ENCODE results near the gene SYNM.

Gene SYNM

DNA sequence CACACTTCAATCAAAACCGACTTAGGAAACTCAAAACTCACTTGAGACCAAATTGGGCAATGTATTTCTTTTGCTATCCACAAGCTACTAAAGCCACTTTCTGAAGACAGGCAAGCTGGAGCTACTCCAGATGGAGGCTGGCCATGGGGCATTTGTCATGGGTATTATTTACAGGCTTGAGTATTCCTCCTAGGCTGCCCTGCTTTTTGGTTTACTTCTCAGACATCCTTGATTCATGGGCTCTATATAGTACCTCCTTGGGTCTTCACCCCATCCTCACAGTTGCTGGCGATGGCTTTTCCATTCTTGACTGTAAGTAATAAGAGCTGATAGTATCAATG is 18.6 kb upstream of the SYNM start:
- DNase-seq: no peak

DNA sequence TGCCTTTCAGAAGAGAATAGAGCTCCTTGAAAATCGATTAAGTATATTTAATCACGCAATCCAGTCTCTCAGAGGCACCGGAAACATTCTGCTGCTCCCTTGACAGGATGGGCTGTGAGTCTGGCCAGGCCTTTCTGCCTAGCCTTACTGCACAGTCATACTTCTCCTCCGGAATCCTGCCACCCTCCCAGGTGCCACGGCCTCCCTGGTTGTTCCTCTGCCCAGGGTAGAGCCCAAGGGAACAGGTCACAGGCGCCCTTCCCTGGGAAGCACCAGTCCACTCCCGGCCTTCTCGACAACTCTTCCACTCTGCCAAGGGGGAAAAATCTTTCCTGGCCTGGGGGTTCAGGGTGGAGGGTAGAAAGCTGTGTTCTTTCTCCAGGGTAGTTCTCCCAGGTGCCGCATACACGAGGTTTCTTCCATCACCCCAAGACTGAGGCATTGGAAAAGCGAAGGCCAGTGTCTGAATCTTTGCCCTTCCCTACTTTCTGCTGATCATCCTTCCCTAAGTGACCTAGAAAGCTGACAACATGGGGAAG is 17.4 kb upstream of the SYNM start:
- DNase-seq: no peak

DNA sequence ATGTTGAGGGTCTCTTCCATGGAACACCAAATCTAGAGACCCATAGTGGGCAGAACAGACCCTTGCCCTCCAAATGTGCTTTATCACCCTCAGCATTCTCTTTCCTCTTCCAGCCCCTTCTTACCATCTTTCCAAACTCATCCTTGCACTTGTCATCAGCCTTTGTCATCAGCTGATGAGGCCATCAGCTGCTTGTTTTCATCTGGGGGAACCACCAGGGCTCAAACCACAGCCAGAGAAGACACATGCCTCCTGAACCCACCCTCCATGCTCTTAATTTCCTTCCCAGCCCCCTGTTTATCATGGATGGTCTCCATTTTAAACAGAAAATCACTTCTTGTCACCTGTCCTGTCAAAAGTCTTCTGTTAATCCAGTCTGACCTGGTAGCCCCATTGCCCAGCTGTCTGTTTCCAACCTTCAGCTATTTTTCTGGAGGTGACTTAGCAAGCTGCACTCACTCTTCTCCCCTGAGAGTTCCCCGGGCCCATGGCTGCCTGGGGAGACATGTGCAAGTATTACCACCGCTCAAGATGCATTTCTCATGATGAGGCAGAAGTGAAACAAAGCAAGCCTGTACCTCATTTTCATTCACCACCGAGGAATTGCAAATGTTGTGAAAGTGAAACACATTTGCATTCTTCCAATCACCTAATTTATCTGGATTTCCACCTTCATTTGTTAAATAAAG is 14.7 kb upstream of the SYNM start:
- no peak for DNase-seq

DNA sequence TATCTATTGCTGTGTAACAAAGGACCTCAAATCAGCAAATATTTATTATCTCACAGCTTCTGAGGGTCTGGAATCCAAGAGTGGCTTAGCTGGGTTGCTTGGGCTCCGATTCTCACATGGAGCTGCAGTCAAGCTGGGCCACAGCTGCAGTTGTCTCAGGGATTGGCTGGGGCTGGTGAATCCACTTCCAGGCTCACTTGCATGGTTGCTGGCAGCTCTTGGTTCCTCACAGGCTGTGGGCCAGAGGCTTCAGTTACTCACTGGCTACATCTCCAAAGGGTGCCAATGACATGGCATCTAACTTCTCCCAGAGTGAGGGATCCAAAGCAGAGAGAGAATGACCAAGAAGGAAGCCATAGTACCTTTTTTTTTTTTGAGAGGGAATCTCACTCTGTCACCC is 13.9 kb upstream of the SYNM start:
- DNase-seq: no peak

DNA sequence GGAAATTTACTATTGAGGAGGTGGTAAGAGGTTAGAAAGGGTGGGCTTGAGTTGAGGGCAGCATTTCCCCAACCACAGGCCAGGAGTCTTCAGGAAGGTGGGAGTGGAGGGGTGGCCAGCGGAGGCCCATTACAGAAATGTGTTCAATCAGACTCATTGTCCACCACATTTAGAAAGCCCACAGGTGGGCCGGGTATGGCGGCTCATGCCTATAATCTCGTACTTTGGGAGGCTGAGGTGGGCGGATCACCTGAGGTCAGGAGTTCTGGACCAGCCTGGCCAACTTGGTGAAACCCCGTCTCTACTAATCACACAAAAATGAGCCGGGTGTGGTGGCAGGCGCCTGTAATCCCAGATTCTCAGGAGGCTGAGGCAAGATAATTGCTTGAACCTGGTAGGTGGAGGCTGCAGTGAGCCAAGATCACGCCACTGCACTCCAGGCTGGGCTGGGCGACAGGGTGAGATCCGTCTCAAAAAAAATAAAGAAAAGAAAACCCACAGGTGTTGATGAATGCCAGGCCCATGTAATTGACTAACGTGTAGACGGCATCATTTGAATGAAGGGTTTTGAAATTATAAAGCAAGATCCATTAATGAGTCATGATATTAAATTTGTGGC is 12.2 kb upstream of the SYNM start:
- no peak for DNase-seq

DNA sequence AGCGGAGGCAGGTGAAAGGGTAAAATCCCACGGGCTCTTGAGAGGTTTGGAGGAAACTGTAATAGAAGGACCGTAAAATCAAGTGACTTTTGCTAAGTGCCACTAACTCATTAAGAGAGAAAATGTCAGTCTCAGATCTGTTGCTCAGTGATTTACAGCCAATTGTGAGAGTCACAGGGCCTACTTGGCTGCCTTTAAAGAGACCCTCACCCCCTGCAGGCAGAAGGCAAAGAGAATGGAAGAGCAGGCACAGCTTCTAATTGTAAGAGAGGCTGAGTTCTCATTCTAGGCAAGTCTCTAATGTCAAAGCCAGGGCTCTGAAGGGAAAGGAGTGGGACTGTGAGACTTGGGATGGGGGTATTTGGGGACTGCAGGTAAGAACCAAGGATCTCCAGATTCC is 9.3 kb upstream of the SYNM start:
- DNase-seq: no peak

DNA sequence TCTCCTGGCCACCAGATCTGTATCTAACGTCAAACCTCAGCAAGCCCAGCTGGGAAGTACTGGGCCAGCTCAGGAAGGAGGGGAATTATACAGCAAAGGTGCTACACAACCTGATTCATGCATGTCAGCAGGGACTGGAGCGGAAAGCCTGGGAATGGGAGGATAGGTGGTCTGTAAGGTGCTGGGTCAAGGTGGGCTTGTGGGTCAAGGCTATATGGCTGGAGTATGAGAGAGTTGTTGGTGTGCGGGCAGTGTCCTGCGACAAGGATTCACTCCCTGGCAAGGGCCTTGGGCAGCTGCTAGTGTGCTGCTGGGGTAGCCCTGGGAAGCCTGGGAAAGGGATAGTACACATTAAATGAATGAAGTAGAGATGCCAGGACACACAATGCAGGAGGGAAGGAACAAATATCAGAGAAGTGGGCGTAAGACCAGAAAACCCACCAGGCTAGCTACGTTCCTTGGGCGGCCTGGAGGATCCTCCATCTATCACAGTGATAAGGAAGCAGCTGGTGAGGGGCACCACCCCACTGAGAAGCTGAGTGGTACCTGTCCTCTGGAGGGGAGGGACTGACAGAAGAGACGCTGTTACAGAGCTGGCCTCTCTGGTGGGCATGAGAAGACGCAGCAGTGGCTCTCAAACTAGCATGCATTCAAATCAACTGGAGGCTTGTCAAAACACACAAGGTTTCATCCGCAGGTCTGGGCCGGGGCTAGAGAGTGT is 8.5 kb upstream of the SYNM start:
- DNase-seq: no peak

DNA sequence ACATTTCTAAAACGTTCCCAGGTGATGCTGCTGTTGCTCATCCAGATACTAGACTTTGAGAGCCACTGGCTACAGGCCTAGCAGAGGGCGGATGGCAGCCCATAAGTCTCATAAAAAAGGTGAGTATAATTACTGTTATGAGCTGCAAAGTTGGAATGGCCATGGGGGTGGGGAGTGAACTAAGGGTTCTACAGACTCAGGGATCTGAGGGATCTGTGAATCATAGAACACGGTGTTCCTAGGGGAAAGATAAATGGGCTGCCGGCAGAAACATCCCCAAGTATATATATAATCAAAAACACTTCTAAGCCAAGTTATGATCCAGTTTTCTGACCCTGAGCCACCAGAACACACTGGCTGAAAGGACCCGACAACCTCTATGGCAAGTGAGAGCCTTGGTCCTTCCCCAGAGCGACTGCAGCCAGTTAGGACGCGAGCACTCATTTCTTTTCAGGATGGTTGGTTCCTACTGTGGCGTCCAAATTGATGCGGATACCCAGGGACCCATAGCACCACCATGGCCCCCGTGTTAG is 7.9 kb upstream of the SYNM start:
- no peak for DNase-seq

DNA sequence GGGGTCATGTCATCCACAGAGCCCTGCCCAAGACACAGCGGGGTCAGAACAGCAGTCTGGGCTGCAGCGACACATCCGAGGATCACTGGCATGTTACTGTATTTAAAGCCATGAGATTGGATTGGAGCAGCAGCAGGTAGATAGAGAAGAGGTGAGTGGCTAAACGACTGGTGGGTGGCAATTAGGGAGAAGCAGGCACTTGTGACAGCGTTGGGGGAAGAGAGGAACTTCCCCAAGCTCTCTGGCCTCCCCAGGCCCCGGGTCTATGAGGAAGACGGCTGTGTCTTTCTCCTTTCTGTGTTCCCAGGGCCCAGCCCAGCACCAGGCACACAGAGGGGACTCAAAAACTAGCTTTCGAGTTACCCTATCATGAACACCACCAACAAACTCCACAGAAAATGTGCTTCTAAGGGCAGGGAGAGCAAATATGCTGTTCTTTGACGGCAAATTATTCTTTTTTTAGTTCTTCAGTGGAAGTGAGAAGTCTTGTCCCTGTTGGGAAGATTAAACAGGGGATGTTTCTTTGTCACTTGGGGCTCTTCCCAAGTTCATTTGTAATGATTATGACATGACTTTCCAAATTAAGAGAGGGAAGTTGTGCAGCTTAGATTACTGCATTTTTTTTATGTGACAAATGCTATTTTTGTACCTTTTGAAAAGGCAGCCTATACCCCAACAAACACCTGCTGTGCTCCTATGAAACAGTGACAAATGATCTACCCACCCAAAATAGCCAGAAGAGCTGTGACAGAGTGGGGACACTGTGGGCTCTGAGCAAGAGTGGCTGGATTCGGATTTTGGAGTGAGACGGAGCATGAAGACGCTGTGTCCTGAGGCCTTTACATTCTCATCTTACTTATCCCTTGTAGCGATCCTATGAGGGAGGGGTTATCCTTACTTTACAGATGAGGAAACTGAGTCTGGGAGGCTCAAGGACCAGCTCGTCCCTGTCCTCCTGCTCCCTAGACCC is 7.2 kb upstream of the SYNM start:
- DNase-seq: no peak

DNA sequence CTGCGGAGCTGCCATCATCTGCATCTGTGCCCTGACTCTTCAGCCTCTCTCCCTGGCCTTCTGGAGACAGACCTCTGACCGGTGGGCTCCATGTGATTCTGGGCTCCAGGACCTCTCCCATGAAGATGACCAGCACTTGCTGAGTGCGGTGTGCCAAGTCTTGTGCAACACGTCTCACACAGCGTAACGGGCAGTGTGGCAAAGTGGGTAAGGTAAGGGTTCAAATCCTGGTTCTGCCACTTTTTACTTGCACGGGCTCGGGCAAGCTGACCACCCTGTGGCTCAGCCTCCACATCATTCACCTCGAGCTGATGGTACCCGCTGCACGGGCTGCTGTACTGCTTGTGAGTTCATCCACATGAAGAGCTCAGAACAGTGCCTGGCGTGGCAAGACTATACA is 6.5 kb upstream of the SYNM start:
- no peak for DNase-seq

DNA sequence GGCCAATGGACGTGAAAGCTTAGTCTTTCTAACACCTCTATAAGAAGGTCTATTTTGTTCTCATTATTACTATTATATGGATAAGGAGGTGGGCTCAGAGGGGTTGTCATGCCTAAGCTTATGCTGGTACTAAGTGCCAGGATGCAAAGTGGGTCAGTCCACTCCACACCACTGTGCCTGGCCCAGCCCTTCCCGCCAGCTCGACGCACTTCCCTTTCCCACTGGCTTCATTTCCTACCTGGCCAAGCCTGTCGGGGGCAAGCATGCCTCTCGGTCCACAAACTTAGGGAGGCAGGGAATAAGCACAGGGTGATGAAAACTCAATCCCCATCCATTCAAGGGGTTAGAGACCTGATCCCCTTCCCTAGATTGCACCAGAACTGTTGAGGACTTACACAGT is 5.9 kb upstream of the SYNM start:
- no peak for DNase-seq

DNA sequence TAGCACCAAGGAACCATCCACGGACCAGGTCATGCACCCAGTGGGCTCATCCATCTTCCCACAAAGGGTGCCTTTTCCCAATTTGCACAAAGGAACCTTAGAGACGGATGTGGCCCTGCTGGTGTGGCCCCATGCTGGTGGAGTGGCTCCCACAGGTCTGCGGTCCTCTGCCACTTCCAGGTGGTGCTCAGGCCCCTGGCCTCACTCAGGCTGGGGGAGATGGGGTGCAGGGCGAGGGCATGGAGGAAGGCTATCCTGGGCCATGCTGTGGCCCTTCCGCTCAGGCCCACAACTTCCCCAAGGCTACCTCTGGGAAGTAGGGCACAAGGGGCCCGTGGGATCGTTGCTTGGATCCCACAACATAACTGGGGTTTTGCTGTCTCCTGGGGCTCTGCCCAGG is 5.2 kb upstream of the SYNM start:
- DNase-seq: no peak

DNA sequence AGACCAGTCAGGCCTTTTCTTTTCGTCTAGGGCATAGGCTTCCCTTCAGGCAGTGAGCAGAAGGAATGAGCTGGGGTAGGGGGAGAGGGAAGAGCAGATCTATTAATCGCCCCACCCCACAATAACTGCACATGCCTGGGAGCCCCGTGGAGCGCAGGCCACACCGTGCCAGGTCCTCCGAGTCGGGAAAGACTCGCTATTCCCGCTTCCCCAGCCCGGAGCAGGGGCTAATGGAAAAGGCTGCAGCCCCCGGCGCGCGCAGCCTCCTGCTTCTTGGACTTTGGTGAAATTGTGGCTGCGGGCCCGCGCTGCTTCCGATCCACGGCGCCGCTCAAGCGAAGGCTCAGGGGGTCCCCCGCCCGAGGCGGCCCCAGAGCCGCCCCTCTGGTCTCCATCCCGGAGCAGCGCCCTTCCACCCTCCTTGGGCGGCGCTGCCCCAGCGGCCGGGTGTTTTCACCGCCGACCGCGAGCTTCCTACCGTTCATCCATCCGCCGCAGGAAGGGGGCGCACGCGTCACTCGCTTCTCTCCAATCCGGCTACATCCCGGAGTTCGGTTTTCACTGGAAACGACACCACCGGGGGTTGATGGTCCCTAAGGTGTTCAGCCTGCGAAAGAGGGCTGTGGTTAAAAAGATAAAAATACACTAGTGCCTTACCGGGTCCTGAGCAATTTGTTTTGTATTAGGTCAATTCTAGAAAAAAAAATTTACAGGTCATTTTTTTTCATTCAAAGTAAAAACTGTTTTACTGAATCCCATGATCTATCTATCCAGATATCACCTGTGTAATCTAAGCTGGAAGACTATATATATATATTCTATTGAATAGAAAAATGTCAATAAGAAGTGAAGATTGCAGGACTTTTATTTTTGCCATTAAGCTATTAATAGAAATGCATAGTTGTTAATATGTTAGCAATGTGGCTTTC is 4.4 kb upstream of the SYNM start:
- DNase-seq: peak; percentile 90

DNA sequence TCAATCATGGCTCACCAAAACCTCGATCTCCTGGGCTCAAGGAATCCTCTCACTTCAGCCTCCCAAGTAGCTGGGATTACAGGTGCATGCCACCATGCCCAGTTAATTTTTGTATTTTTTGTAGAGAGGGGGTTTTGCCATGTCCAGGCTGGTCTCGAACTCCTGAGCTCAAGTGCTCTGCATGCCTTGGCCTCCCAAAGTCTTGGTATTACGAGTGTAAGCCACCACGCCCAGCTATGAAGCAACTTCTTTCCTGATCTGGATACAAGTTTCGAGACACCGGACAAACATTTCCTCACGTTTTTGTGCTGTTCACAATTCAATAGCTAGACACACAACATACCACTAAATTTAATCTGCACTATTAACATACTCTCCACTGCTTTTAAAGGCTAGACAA is 3.4 kb upstream of the SYNM start:
- no peak for DNase-seq

DNA sequence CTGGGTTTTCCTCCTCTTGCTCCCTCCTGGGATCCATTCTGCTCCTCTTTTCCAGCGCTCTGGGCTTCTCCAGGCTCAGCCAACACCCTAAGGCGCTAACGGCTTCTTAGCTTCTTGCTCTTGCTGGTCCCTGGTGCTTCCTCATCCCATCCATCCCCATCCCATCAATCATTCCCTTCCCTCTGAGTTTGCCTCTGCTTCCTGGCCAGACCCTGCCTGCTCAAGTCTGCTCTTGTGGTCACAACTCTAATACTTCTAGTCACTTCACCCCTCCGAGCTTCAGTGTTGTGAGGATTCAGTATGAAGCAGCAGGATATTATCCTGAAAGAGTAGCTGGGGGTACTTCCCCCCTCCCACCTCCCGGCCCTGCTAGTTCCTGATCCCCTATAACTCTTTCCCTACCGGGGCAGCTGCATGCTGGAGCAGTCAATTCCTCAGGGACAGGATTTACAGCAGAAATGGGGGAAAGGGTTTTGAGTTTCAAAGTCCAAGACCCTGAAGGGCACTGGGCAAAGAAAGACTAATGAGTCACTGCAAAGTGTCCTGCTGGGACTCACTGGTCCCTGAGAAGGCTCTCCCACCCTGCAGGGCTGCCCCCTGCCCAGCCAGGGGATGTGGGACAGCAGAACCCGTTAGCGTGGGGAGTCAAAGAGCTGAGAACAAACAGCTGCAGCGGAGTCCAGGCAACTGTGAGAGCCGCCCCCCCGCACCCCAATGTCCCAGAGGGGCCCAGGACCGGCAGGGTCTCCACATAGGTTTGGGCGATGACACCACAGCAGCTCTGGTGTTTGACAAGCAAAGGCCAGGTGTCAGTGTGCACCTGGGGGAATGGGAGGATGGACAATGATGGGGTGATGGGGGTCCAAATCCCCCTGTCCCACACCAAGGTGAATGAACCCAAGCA is 2.3 kb upstream of the SYNM start:
- peak; percentile 61 for DNase-seq

DNA sequence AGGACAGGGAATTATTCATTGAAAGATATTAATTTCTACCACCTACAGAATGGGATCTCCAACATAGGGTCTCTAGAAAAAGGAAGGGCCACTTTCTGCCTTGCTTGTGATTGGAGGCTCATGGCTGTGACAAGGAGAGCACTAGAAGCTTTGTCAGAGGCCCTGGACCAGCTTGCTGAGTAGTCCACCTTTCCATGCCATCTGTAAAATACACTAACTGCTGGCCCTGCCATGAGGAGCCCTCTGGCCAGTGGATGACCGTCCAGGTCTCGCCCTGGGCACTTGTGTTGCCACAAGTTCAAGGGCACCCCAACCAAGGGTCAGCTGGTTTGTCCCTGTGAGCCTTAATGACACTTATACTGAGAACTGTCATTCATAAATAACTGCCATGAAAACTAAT is 1.6 kb upstream of the SYNM start:
- no peak for DNase-seq

DNA sequence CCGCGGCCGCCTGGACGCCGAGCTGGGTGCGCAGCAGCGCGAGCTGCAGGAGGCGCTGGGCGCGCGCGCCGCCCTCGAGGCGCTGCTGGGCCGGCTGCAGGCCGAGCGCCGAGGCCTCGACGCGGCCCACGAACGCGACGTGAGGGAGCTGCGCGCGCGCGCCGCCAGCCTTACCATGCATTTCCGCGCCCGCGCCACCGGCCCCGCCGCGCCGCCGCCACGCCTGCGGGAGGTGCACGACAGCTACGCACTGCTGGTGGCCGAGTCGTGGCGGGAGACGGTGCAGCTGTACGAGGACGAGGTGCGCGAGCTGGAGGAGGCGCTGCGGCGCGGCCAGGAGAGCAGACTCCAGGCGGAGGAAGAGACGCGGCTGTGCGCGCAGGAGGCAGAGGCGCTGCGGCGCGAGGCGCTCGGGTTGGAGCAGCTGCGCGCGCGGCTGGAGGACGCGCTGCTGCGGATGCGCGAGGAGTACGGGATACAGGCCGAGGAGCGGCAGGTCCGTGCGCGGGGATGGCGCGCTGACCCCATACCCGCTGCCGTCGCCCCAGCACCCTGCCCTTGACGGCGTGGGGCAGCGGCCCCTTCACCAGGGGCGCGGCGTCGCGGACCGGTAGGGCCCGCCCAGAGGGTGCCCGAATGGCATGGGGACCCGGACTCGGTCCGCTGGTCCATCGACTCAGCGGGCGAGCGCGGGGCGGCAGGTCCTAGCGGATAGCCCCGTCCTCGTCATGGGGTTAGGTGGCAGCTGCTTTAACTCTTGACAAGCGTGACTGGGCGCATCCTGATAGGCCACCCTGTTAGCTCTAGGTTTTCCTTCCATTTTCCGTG is 848 bp downstream of the SYNM start:
- DNase-seq: peak; percentile 78

DNA sequence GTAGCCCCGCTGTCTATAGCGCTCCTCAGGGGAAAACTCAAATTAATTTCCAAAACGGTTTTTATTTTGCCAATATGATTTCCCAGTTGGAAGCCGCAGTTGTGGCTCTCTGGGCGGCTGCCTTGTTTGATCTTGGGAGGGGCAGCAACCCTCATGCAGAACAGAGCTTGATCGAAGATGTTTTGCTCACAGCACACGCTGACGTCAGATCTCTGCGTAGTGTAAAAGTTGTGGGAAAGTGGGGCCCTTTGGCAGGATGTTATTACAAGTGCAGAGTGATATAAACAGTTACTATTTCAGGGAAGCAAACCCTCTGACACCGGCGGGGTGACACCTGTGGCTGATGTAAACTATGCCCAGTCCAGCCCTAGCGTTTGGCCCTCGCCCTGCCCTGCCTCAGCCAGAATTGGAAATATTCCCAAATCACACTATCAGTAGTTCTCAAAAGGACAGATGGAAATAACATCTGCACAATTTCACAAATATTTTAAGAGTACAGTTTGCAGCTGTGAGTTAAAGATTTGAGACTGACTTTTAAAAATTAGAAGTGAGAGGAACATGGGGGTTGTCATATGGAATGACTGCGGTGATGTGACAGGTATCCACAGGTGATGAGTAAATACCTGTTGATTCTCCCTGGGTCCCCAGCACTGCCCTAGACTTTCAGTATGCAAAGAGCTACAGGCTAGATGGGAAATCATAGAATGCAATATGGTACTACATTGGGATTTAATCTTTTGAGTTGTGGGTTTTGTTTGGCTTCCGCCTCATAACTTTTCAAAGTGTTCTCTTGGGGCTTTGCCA is 1.7 kb downstream of the SYNM start:
- DNase-seq: no peak

DNA sequence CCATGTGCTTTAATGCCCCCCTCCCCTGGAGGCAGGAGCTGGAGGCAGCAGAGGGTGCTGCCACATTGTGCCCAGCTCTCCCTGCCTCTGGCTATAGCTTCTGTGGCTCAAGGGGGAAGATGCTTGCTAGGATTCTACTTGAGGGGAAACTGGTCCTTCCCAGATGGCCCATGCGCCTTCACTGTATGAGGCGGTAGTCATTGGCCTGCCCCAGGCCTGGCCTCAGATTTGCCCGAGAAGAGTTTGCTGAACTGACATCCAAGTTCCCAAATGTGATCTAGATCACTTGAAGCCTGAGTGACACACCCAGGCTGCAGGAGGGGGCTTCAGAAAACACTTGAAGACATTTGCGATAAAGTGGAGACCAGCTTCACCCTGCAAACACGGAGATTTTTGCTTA is 4.1 kb downstream of the SYNM start:
- DNase-seq: no peak
